ENCODE data around the gene DOCK4.

DNA sequence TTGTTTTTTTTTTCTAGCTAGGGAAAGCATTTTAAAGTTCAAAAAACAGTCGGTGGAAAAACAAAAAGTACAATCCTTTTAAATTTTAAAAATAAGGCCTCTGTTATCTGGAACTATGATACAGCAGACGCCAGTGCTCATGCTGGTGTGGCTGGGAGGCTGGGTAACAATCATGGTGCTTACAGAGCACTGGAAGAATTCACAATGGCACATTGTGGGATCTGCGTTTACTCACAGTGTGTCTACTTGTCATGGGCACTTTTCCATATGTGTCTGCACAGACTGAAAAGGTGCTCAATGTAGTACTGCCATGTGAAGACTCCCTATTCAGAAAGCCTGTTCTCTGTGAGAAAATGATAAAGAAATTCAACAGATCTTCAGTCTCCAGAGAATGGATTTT lies 365.7 kb downstream of the DOCK4 start:
- TF ChIP-seq, protein P1, sequence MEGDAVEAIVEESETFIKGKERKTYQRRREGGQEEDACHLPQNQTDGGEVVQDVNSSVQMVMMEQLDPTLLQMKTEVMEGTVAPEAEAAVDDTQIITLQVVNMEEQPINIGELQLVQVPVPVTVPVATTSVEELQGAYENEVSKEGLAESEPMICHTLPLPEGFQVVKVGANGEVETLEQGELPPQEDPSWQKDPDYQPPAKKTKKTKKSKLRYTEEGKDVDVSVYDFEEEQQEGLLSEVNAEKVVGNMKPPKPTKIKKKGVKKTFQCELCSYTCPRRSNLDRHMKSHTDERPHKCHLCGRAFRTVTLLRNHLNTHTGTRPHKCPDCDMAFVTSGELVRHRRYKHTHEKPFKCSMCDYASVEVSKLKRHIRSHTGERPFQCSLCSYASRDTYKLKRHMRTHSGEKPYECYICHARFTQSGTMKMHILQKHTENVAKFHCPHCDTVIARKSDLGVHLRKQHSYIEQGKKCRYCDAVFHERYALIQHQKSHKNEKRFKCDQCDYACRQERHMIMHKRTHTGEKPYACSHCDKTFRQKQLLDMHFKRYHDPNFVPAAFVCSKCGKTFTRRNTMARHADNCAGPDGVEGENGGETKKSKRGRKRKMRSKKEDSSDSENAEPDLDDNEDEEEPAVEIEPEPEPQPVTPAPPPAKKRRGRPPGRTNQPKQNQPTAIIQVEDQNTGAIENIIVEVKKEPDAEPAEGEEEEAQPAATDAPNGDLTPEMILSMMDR (conservative IDR thresholded peaks at IDR 0.05 in 1 of 2, IDR thresholded peaks at IDR 0.05 in 1 of 2; ENCODE audit: extremely low read depth in 1 of 2, insufficient read depth in 1 of 2, low read depth in 1 of 2, low read length in 2 of 2): no peak
- TF ChIP-seq EZH2 (IDR thresholded peaks at IDR 0.05; ENCODE audit: borderline replicate concordance, low read length): no peak

Measured in mammary epithelial cell (primary cell).